Heart right ventricle (tissue), 16 donors: Measurements from ENCODE around the gene CA10. TPM values are rescaled to one million over a fixed set of nuclear protein-coding genes. Genes with fewer than 3 reads are reported as not detected.

ENCODE experiments used
- ATAC-seq, 8 donors: fragments of 200-7000 bp; cut with Tn5 transposase; one replicate each; pipeline ENCODE4 v1.9.1; 2020; ENCODE audit warnings: mild to moderate bottlenecking in 8 of 8, moderate library complexity in 8 of 8, moderate number of reproducible peaks in 1 of 8
- DNase-seq, 2 donors: peaks; one replicate each; pipeline ENCODE4 v3.0.0-alpha.2; 2020
- H3K27ac ChIP-seq, 10 donors: fragments of 200-600 bp; sonication (generic) in 2 of 10; one replicate each; pipeline versions ENCODE4 v1.5.0 to v1.8.0; 2020 to 2022; ENCODE audit warnings: mild to moderate bottlenecking in 3 of 10
- H3K27me3 ChIP-seq, 7 donors: fragments of 200-600 bp; one replicate each; pipeline ENCODE4 v1.8.0; 2021 to 2022; ENCODE audit warnings: mild to moderate bottlenecking in 2 of 7
- H3K36me3 ChIP-seq, 9 donors: fragments of 200-600 bp; sonication (generic) in 1 of 9; one replicate each; pipeline versions ENCODE4 v1.5.0 to v1.8.0; 2020 to 2022; ENCODE audit warnings: mild to moderate bottlenecking in 2 of 9
- H3K4me1 ChIP-seq, 9 donors: fragments of 200-600 bp; sonication (generic) in 1 of 9; one replicate each; pipeline versions ENCODE4 v1.5.0 to v1.8.0; 2020 to 2022; ENCODE audit warnings: mild to moderate bottlenecking in 4 of 9
- H3K4me3 ChIP-seq, 10 donors: fragments of 200-600 bp; sonication (generic) in 2 of 10; one replicate each; pipeline versions ENCODE4 v1.5.0 to v1.8.0; 2020 to 2022; ENCODE audit warnings: mild to moderate bottlenecking in 7 of 10, moderate library complexity in 2 of 10
- H3K9me3 ChIP-seq, 11 donors: fragments of 200-600 bp in 10 of 11; sonication (generic) in 2 of 11; one replicate each; pipeline versions ENCODE4 v1.5.0 to v1.8.0; 2013 to 2022; ENCODE audit warnings: mild to moderate bottlenecking in 2 of 11, control low read depth in 1 of 11, moderate library complexity in 1 of 11
- CTCF ChIP-seq, 9 donors: fragments of 200-600 bp; sonication (generic) in 2 of 9; IDR thresholded peaks; one replicate each; pipeline versions ENCODE4 v1.5.0 to v1.8.0; 2021 to 2022; ENCODE audit warnings: antibody characterized with exemption in 9 of 9, mild to moderate bottlenecking in 5 of 9, moderate library complexity in 1 of 9
- WGBS, 2 donors: extraction: QIAGEN DNeasy Blood & Tissue Kit; methylation state at CpG; one replicate each; pipeline ENCODE4 v1.1.7; 2013; ENCODE audit warnings: inconsistent platforms in 1 of 2; 5-methylcytosine and 5-hydroxymethylcytosine counted together
- intact Hi-C, 10 donors: fragments of 100-400 bp; cut with DNase I; formaldehyde crosslinking; loops; one replicate each; pipeline versions ENCODE4 v1.11.1 to v1.14.2; 2022
- polyA plus RNA-seq, 2 donors: library from polyadenylated mRNA; stranded (reverse); fragments of 200-250 nt; gene quantifications; one replicate each; pipeline ENCODE4 v1.2.3, GENCODE V29; 2013
- total RNA-seq, 10 donors: library from RNA; stranded (reverse); fragmentation: NEBNext Ultra II Directional in 3 of 10; extraction: Animal tissue kit (Norgen Biotek cat#: 25700) in 3 of 10; gene quantifications; one replicate each; pipeline versions ENCODE4 v1.2.1 to v1.2.4, GENCODE V29; 2021 to 2023
- donor health status: Arrhythmogenic right ventricular cardiomyopathy.
- donor health status: ischemic (EF 13 %, LVEDD 7.1; RV severe dilation, severe dysfunction).
- donor health status: healthy with polysubstance abuse.
- donor health status: DM: no; HTN: yes; CAD: no.
- donor health status: DM: no; HTN: no; CAD: no.
- donor health status: ischemic (EF 25% LVEDD 6.9; RV normal size, moderate dysfunction).
- donor health status: ischemic (EF 25% LVEDD 5.7; RV mildly dilated, moderate dysfunction).
- donor health status: healthy.
- donor health status: DM: yes; HTN: yes; CAD: no.
- donor health status: Ischemic cardiomyopathy.
- donor health status: ischemic (EF 35%, LVEDD 5.7; RV mildly dilated, moderate dysfunction).
- donor health status: nonischemic (EF 11% LVEDD 7.7; RV severe dilation, severe dysfunction).
- donor health status: DM: yes; HTN: yes; CAD: no.
- donor health status: PGD.
- donor health status: ischemic (EF 29% LVEDD 5.4; RV normal size, mild dysfunction).
- donor health status: nonischemic (EF 23%, LVEDD 6.1; RV moderate dilation, normal function).

CA10 gene
- total and polyA plus RNA-seq, 12 donors = not detected

- intact Hi-C loops = no loop called here
- no peak for TF ChIP-seq CTCF (IDR thresholded peaks at IDR 0.05)
- 91 to 93% methylated on average over 1 of the region's 1 CpG for WGBS, 2 donors
Observed at GRCh38 chr17:52149626-52150025, 8.9 kb downstream of the CA10 start.

GRCh38 chr17:52148969-52149351, 9.6 kb downstream of the CA10 start:
- no peaks in the 10 kb centered on the region for H3K36me3 ChIP-seq
- TF ChIP-seq CTCF (IDR thresholded peaks at IDR 0.05) = no peak
- H3K4me3 ChIP-seq = no peak overlapping the region
- intact Hi-C loops = no loop called here
- ATAC-seq = no peak
- DNase-seq = no peak
- peaks cover 0 to 11% (median 0%) of the 10 kb centered on the region in 7 donors for H3K27me3 ChIP-seq
- H3K9me3 ChIP-seq = no peaks in the 10 kb centered on the region
- H3K4me1 ChIP-seq = no peaks in the 10 kb centered on the region
- no peak overlapping the region for H3K27ac ChIP-seq
- WGBS, 2 donors = 81 to 92% methylated on average over 1 of the region's 1 CpG

More at GRCh38 chr17:52149626-52150025, 8.9 kb downstream of the CA10 start:
- DNase-seq (no peak), ATAC-seq (no peak)
- Histone ChIP-seq H3K27ac (no peak overlapping the region), H3K27me3 (peaks cover 0 to 18% (median 0%) of the 10 kb centered on the region in 7 donors), H3K4me1 (no peaks in the 10 kb centered on the region), H3K4me3 (no peak overlapping the region), H3K9me3 (no peaks in the 10 kb centered on the region), H3K36me3 (no peaks in the 10 kb centered on the region)

- no peak overlapping the region for H3K4me3 ChIP-seq
- TF ChIP-seq CTCF (IDR thresholded peaks at IDR 0.05) = no peak
- no peak overlapping the region for H3K27ac ChIP-seq
- no peaks in the 10 kb centered on the region for H3K4me1 ChIP-seq
- no peaks in the 10 kb centered on the region for H3K36me3 ChIP-seq
- no peak for ATAC-seq
- H3K9me3 ChIP-seq = no peaks in the 10 kb centered on the region
- DNase-seq = no peak
- peaks cover 0 to 6% (median 0%) of the 10 kb centered on the region in 7 donors for H3K27me3 ChIP-seq
- intact Hi-C loops = no loop called here
- 58 to 61% methylated on average over 2 of the region's 2 CpGs for WGBS, 2 donors
Observed at GRCh38 chr17:52148288-52148968, 10.1 kb downstream of the CA10 start.

- Histone ChIP-seq H3K27ac (no peak overlapping the region), H3K36me3 (no peaks in the 10 kb centered on the region), H3K9me3 (no peaks in the 10 kb centered on the region)
Observed at GRCh38 chr17:52147872-52148271, 10.6 kb downstream of the CA10 start.

More at GRCh38 chr17:52147872-52148271, 10.6 kb downstream of the CA10 start:
- DNase-seq (no peak), ATAC-seq (no peak)
- Histone ChIP-seq H3K4me1 (no peaks in the 10 kb centered on the region), H3K4me3 (no peak overlapping the region), H3K27me3 (peaks cover 0 to 4% (median 0%) of the 10 kb centered on the region in 7 donors)
- no peak for TF ChIP-seq CTCF (IDR thresholded peaks at IDR 0.05)
- intact Hi-C loops = no loop called here
